SK-N-SH (cell line): ENCODE results near the gene TMEM106C. TPM values are rescaled to one million over a fixed set of nuclear protein-coding genes. Genes with fewer than 3 reads are reported as not detected.
A peak's percentile ranks its signal among the peaks of the same experiment; 100 is the strongest.

Experiments
- CTCF ChIA-PET: fragments of 300-600, 350-600 bp; formaldehyde crosslinking; extraction: SDS; loops from one replicate; lab custom pipeline; 2021; lab: Yijun Ruan, JAX
- POLR2A ChIA-PET: fragments of 350-600 bp; sonication (Branson Sonifier 250); formaldehyde crosslinking; extraction: SDS; loops from one replicate; lab custom pipeline; 2020; ENCODE audit warnings: antibody characterized with exemption, inconsistent platforms; lab: Yijun Ruan, JAX
- DNase-seq: peaks from one replicate; pipeline ENCODE4 v3.0.0; 2012
- H2AFZ ChIP-seq: fragments of 200-600 bp; sonication (generic); 2 replicates; pipeline ENCODE4 v1.8.1; 2016; ENCODE audit warnings: antibody characterized with exemption, mild to moderate bottlenecking, low read depth
- H3F3A ChIP-seq: fragments of 200-600 bp; sonication (generic); replicated peaks from 2 replicates; pipeline ENCODE3; 2016; ENCODE audit warnings: antibody characterized with exemption, mild to moderate bottlenecking; ENCODE audit not compliant: insufficient read depth
- H3K27ac ChIP-seq, 2 experiments: fragments of 200-500 bp in 1 of 2; fragments of 200-600 bp in 1 of 2; sonication (Bioruptor generic) in 1 of 2; sonication (generic), shearing (Covaris generic) in 1 of 2; 2 replicates each; pipeline versions ENCODE4 v1.5.1 to v1.6.1; 2014 to 2016; ENCODE audit warnings: low read depth in 2 of 2, inconsistent platforms in 1 of 2, low read length in 1 of 2, mild to moderate bottlenecking in 1 of 2, mixed read lengths in 1 of 2
- H3K27me3 ChIP-seq: fragments of 200-600 bp; sonication (generic), shearing (Covaris generic); 2 replicates; pipeline ENCODE4 v1.6.1; 2016; ENCODE audit warnings: mixed run types; ENCODE audit not compliant: insufficient read depth
- H3K36me3 ChIP-seq, 2 experiments: fragments of 200-500 bp in 1 of 2; fragments of 200-600 bp in 1 of 2; sonication (Bioruptor generic) in 1 of 2; sonication (generic) in 1 of 2; replicated peaks in 1 of 2; 2 replicates each; pipeline versions ENCODE3 to v1.5.1; 2014 to 2016; ENCODE audit warnings: low read length in 1 of 2, mild to moderate bottlenecking in 1 of 2; ENCODE audit not compliant: insufficient read depth in 2 of 2, control insufficient read depth in 1 of 2
- H3K4me1 ChIP-seq, 2 experiments: fragments of 200-500 bp in 1 of 2; fragments of 200-600 bp in 1 of 2; sonication (Bioruptor generic) in 1 of 2; sonication (generic), shearing (Covaris generic) in 1 of 2; 2 replicates each; pipeline versions ENCODE4 v1.5.1 to v1.6.1; 2014 to 2016; ENCODE audit warnings: low read depth in 1 of 2, low read length in 1 of 2, mixed run types in 1 of 2; ENCODE audit not compliant: insufficient read depth in 2 of 2, control insufficient read depth in 1 of 2
- H3K4me2 ChIP-seq: fragments of 200-600 bp; sonication (generic), shearing (Covaris generic); 2 replicates; pipeline ENCODE4 v1.6.1; 2017; ENCODE audit warnings: mixed run types
- H3K4me3 ChIP-seq, 2 experiments: fragments of 200-500 bp in 1 of 2; fragments of 200-600 bp in 1 of 2; sonication (Bioruptor generic) in 1 of 2; sonication (generic), shearing (Covaris generic) in 1 of 2; 2 replicates each; pipeline versions ENCODE4 v1.5.1 to v1.8.1; 2014 to 2016; ENCODE audit warnings: low read depth in 2 of 2, inconsistent platforms in 1 of 2, low read length in 1 of 2, mild to moderate bottlenecking in 1 of 2, mixed read lengths in 1 of 2, moderate library complexity in 1 of 2
- H3K79me2 ChIP-seq: fragments of 200-600 bp; sonication (generic); 2 replicates; pipeline ENCODE4 v1.8.1; 2017; ENCODE audit warnings: mild to moderate bottlenecking; ENCODE audit not compliant: insufficient read depth
- H3K9ac ChIP-seq: fragments of 200-600 bp; sonication (generic); 2 replicates; pipeline ENCODE4 v1.6.1; 2017; ENCODE audit warnings: mixed run types
- H3K9me2 ChIP-seq: fragments of 200-600 bp; sonication (generic); 2 replicates; pipeline ENCODE4 v1.6.1; 2017; ENCODE audit warnings: mixed run types
- H3K9me3 ChIP-seq: fragments of 200-600 bp; sonication (generic); 2 replicates; pipeline ENCODE4 v1.6.1; 2017; ENCODE audit warnings: mixed run types, mild to moderate bottlenecking, moderate library complexity
- H4K20me1 ChIP-seq: fragments of 200-600 bp; sonication (generic); 2 replicates; pipeline ENCODE4 v1.6.1; 2017; ENCODE audit warnings: mild to moderate bottlenecking, mixed run types; ENCODE audit not compliant: insufficient read depth
- CTCF ChIP-seq: fragments of 200-600 bp; sonication (generic); IDR thresholded peaks from 2 replicates; pipeline ENCODE4 v1.6.1; 2017; ENCODE audit warnings: antibody characterized with exemption, mild to moderate bottlenecking, moderate library complexity
- EP300 ChIP-seq, 2 experiments: IDR thresholded peaks; 2 replicates each; pipeline versions ENCODE4 v1.4.0 to v1.6.1; 2012; ENCODE audit warnings: borderline replicate concordance in 1 of 2, low read depth in 1 of 2, low read length in 1 of 2
- FOSL2 ChIP-seq: IDR thresholded peaks from 2 replicates; pipeline ENCODE4 v1.4.0; 2012; ENCODE audit warnings: low read depth, mild to moderate bottlenecking, moderate library complexity, borderline replicate concordance
- GABPA ChIP-seq: IDR thresholded peaks from 2 replicates; pipeline ENCODE4 v1.4.0; 2012; ENCODE audit warnings: low read depth, mild to moderate bottlenecking
- MXI1 ChIP-seq: IDR thresholded peaks from 2 replicates; pipeline ENCODE4 v1.6.1; 2012; ENCODE audit warnings: mild to moderate bottlenecking, low read depth, low read length, improper control_type of control experiment
- NRF1 ChIP-seq: IDR thresholded peaks from 2 replicates; pipeline ENCODE4 v1.6.1; 2012; ENCODE audit warnings: low read depth, mild to moderate bottlenecking, low read length
- RFX5 ChIP-seq: IDR thresholded peaks from 2 replicates; pipeline ENCODE4 v1.6.1; 2012; ENCODE audit warnings: mild to moderate bottlenecking, improper control_type of control experiment, low read length
- TCF12 ChIP-seq: IDR thresholded peaks from 2 replicates; pipeline ENCODE4 v1.4.0; 2012
- USF2 ChIP-seq: fragments of 150-350 bp; IDR thresholded peaks from 2 replicates; pipeline ENCODE4 v1.6.1; 2017; ENCODE audit warnings: antibody characterized with exemption, low read length, low read depth, borderline replicate concordance
- WGBS: methylation state at CpG from one replicate; pipeline ENCODE4 v1.1.6; 2017; ENCODE audit warnings: low lambda C conversion rate; 5-methylcytosine and 5-hydroxymethylcytosine counted together
- polyA plus RNA-seq, 3 experiments: library from polyadenylated mRNA; depleted of rRNA; stranded (reverse); fragments of >200 nt; gene quantifications; 2 replicates each; pipeline ENCODE4 v1.2.3, GENCODE V29; 2012
- TF ChIP-seq, protein P1 (sequence below): IDR thresholded peaks from 2 replicates; pipeline ENCODE4 v1.4.0; 2012; ENCODE audit warnings: low read depth
- TF ChIP-seq, protein P2 (sequence below): IDR thresholded peaks from 2 replicates; pipeline ENCODE4 v1.6.1; 2012; ENCODE audit warnings: mild to moderate bottlenecking, low read depth, low read length, moderate library complexity
- TF ChIP-seq, protein P3 (sequence below): IDR thresholded peaks from 2 replicates; pipeline ENCODE4 v1.4.0; 2012; ENCODE audit warnings: low read depth, borderline replicate concordance

The TMEM106C gene
- polyA plus RNA-seq, 1 of the 3 experiments (the other 2 are of a cell fraction) = 133 TPM

DNA sequence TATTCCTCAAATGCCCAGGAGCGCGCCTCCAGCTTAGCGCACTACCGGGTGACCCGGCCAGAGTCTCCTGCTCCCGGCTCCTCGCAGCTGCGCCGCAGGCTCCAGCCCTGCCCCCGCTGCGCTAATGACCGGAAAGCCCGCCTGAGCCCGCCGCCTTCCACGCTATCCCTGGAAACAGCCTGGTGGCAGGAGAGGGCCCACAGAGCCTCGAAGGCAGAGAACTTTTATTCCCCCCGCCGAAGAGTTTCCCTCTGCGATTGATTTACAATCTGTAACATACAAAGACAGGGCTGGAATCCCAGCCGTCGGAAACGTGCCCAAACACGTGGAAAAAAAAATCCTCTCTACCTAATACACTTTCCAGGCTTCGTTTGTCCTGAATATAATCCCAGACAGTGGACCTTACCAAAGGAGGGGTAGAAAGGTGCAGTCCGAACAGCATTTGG lies 39.4 kb downstream of the TMEM106C start:
- H4K20me1 ChIP-seq = no peaks in the 10 kb centered on the region
- ChIA-PET POLR2A (interaction anchor here (1.3 kb wide), 1 partner anchor 11 kb away, joined by 5 read pairs; no protein-coding TSS in a partner anchor), CTCF (interaction anchor here (0.7 to 2.1 kb wide), 8 partner anchors 8 to 615 kb away, joined by 3 to 7 read pairs (median 4); partner anchors contain the start of gene TMEM106C)
- peaks cover 5 to 35% of the 10 kb centered on the region in 2 experiments; a peak in 1 of 4 replicates for H3K4me1 ChIP-seq
- WGBS = 4% methylated on average over 24 of the region's 26 CpGs
- no peak overlapping the region for H3K9ac ChIP-seq
- H3K27me3 ChIP-seq = peaks cover 90% of the 10 kb centered on the region
- H3K4me2 ChIP-seq = peak overlapping the region; percentile 95
- peak overlapping the region; percentile 54 to 66 for H3K4me3 ChIP-seq
- DNase-seq = peak; percentile 77
- H3K9me3 ChIP-seq = no peaks in the 10 kb centered on the region
- no peaks in the 10 kb centered on the region for H3K36me3 ChIP-seq
- no peaks in the 10 kb centered on the region for H3F3A ChIP-seq
- H3K79me2 ChIP-seq = no peaks in the 10 kb centered on the region
- TF ChIP-seq, protein P1, sequence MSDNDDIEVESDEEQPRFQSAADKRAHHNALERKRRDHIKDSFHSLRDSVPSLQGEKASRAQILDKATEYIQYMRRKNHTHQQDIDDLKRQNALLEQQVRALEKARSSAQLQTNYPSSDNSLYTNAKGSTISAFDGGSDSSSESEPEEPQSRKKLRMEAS = 0 out of 2 replicates have a peak, but pooled peaks have one; percentile 22
- TF ChIP-seq GABPA (no peak), NRF1 (peak; percentile 20; the same call in 1 of the 2 replicates), MXI1 (peak; percentile 37; the same call in 1 of the 2 replicates)
- H2AFZ ChIP-seq = peak overlapping the region; percentile 85
- no peak overlapping the region for H3K27ac ChIP-seq
- H3K9me2 ChIP-seq = no peaks in the 10 kb centered on the region

DNA sequence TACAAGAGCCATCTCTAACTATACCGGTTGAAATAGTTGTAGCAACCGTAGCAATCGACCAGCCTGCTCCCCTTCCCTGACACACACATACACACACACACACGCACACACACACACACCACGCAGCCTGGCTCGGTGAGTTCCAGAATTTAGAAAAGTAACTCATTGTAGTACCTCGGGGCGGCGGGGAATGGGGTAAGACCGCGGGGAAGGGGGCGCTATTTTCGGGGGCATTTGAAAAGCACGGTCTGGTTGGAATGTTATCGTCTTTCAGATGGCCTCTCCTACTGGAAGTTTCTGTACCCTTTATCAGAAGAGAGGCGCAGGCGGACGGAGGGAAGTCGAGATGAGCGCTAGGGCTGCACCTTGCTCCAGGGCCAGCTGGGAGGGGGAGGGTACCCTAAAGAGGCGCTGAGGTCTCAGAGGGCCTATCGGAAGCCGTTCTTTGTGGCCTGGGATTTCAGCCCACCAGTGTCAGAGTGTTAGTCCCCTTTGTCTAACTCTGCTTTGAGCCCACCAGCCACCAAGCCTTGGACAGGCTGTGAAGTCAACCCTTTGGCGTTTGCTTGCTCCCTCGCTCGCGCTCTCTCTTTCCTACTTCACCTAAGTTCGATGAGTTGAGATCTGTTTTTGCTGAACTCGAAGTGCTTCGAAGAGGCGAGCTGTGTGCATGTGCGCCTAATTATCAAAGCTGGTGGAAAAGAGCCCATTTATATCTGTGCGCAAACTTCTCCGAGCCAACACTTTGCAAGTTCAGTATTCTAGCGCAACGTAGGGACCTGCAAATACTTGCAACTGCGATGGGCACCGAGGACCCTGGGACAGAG lies 40.0 kb downstream of the TMEM106C start:
- Histone ChIP-seq H4K20me1 (no peaks in the 10 kb centered on the region), H3K36me3 (no peaks in the 10 kb centered on the region), H3F3A (no peaks in the 10 kb centered on the region), H3K27ac (no peak overlapping the region), H3K9ac (no peak overlapping the region), H3K79me2 (no peaks in the 10 kb centered on the region), H3K9me2 (no peaks in the 10 kb centered on the region), H3K9me3 (no peaks in the 10 kb centered on the region), H3K4me2 (peak overlapping the region; percentile 95; the same call in 1 of the 2 replicates), H3K27me3 (peaks cover 86% of the 10 kb centered on the region), H3K4me3 (peak overlapping the region; percentile 24 to 44; a peak in 2 of 4 replicates), H3K4me1 (peaks cover 5 to 35% of the 10 kb centered on the region in 2 experiments; a peak in 1 of 4 replicates), H2AFZ (no peak overlapping the region)
- DNase-seq = no peak
- ChIA-PET CTCF (interaction anchor here (1.3 to 2.1 kb wide), 4 partner anchors 7 to 40 kb away, joined by 4 to 7 read pairs (median 4); partner anchors contain the start of gene TMEM106C), POLR2A (interaction anchor here (1.3 kb wide), 1 partner anchor 12 kb away, joined by 5 read pairs; no protein-coding TSS in a partner anchor)
- WGBS = 25% methylated on average over 35 of the region's 38 CpGs
- TF ChIP-seq, protein P2, sequence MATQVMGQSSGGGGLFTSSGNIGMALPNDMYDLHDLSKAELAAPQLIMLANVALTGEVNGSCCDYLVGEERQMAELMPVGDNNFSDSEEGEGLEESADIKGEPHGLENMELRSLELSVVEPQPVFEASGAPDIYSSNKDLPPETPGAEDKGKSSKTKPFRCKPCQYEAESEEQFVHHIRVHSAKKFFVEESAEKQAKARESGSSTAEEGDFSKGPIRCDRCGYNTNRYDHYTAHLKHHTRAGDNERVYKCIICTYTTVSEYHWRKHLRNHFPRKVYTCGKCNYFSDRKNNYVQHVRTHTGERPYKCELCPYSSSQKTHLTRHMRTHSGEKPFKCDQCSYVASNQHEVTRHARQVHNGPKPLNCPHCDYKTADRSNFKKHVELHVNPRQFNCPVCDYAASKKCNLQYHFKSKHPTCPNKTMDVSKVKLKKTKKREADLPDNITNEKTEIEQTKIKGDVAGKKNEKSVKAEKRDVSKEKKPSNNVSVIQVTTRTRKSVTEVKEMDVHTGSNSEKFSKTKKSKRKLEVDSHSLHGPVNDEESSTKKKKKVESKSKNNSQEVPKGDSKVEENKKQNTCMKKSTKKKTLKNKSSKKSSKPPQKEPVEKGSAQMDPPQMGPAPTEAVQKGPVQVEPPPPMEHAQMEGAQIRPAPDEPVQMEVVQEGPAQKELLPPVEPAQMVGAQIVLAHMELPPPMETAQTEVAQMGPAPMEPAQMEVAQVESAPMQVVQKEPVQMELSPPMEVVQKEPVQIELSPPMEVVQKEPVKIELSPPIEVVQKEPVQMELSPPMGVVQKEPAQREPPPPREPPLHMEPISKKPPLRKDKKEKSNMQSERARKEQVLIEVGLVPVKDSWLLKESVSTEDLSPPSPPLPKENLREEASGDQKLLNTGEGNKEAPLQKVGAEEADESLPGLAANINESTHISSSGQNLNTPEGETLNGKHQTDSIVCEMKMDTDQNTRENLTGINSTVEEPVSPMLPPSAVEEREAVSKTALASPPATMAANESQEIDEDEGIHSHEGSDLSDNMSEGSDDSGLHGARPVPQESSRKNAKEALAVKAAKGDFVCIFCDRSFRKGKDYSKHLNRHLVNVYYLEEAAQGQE = no peak
- TF ChIP-seq RFX5 = no peak
- no peak for TF ChIP-seq EP300 (IDR thresholded peaks at IDR 0.05; ENCODE audit: borderline replicate concordance in 1 of 2, low read depth in 1 of 2, low read length in 1 of 2)
- TF ChIP-seq FOSL2 = no peak
- no peak for TF ChIP-seq USF2
- TF ChIP-seq CTCF = peak; percentile 26
- no peak for TF ChIP-seq TCF12
- TF ChIP-seq, protein P3, sequence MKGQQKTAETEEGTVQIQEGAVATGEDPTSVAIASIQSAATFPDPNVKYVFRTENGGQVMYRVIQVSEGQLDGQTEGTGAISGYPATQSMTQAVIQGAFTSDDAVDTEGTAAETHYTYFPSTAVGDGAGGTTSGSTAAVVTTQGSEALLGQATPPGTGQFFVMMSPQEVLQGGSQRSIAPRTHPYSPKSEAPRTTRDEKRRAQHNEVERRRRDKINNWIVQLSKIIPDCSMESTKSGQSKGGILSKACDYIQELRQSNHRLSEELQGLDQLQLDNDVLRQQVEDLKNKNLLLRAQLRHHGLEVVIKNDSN = no peak
